ENCODE measurements around the gene XPO1.

XPO1 gene

DNA sequence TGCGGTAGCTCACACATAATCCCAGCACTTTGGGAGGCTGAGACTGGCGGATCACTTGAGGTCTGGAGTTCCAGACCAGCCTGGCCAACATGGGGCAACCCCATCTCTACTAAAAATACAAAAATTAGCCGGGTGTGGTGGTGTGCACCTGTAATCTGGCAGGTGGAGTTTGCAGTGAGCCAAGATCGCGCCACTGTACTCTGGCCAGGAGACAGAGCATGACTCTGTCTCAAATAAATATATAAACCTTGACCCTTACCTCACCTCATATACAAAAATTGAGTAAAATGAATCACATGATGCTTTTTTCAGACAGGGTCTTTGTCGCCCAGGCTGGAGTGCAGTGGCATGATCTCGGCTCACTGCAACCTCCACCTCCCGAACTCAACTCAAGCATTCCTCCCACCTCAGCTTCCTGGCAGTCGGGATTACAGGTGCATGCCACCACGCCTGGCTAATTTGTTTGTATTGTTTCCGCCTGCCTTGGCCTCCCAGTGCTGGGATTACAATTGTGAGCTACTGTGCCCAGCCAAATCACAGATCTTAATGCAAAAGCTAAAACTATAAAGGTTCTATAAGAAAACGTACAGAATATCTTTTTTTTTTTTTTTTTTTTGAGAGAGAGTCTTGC is 25.3 kb downstream of the XPO1 start:
- peak; percentile 18 for DNase-seq
- Histone ChIP-seq H4K8ac (ENCODE audit: low read depth, low read length) (no peak overlapping the region), H3K79me1 (ENCODE audit: low read length) (peaks cover 5% of the 10 kb centered on the region), H3K4me3 (ENCODE audit: low read length) (no peak overlapping the region), H2BK15ac (replicated peaks; ENCODE audit: low read depth) (no peak overlapping the region), H3K18ac (ENCODE audit: low read length) (no peak overlapping the region), H2BK120ac (ENCODE audit: low read depth, low read length) (no peak overlapping the region), H3K36me3 (ENCODE audit: control insufficient read depth, insufficient read depth, low read length) (peaks cover 3% of the 10 kb centered on the region), H3K4me2 (ENCODE audit: low read length) (no peak overlapping the region), H2AK5ac (ENCODE audit: low read length) (no peak overlapping the region), H3K4ac (ENCODE audit: low read depth, low read length) (no peak overlapping the region), H3K23ac (ENCODE audit: low read length) (no peak overlapping the region), H2BK5ac (ENCODE audit: low read length) (no peak overlapping the region), H3K27ac (ENCODE audit: low read depth, low read length) (no peak overlapping the region), H3K27me3 (ENCODE audit: insufficient read depth, low read length, poor library complexity) (no peaks in the 10 kb centered on the region), H3K79me2 (ENCODE audit: control insufficient read depth, insufficient read depth, low read length) (peaks cover 82% of the 10 kb centered on the region), H3K56ac (ENCODE audit: low read length) (no peak overlapping the region), H4K5ac (ENCODE audit: low read length) (no peak overlapping the region), H3K9ac (ENCODE audit: low read length) (no peak overlapping the region), H3K4me1 (ENCODE audit: control insufficient read depth, low read depth, low read length) (no peaks in the 10 kb centered on the region)
- WGBS (ENCODE audit: extremely low coverage, insufficient coverage, low lambda C conversion rate): no CpG with 5 or more reads among the region's 12 CpGs

DNA sequence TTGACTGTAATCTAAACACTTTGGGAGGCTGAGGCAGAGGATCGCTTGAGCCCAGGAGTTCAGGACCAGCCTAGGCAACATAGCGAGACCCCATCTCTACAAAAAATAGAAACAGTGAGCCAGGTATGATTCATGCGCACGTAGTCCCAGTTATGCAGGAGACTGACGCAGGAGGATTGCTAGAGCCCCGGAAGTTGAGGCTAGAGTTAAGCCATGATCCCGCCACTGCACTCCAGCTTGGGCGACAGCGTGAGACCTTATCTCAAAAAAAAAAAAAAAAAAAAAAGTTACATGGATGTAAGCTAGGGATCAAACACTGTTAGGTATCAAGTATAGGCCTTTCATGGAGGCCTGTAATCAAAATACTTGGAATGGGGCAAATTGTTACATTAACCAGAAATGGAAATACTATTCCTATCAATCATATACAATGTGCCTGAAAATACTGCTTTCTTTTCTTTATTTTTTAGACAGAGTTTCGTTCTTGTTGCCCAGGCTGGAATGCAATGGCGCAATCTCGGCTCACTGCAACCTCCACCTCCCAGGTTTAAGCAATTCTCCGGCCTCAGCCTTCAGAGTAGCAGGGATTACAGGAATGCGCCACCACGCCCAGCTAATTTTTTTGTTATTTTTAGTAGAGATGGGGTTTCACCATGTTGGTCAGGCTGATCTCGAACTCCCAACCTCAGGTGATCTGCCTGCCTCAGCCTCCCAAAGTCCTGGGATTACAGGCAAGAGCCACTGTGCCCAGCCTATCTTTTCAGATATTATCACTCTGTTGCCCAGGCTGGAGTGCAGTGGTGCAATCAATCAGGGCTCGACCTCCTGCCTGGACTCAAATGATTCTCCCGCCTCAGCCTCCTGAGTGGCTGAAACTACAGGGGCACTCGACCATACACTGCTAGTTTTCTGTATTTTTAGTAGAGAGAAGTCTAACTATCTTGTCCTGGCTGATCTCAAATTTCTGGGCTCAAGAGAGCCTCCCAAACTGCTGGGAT is 27.2 kb downstream of the XPO1 start:
- Histone ChIP-seq H3K23ac (ENCODE audit: low read length) (no peak overlapping the region), H3K4ac (ENCODE audit: low read depth, low read length) (no peak overlapping the region), H4K5ac (ENCODE audit: low read length) (no peak overlapping the region), H3K27ac (ENCODE audit: low read depth, low read length) (no peak overlapping the region), H2BK15ac (replicated peaks; ENCODE audit: low read depth) (no peak overlapping the region), H3K27me3 (ENCODE audit: insufficient read depth, low read length, poor library complexity) (no peaks in the 10 kb centered on the region), H3K56ac (ENCODE audit: low read length) (no peak overlapping the region), H3K79me1 (ENCODE audit: low read length) (peaks cover 8% of the 10 kb centered on the region), H4K8ac (ENCODE audit: low read depth, low read length) (no peak overlapping the region), H2BK120ac (ENCODE audit: low read depth, low read length) (no peak overlapping the region), H3K4me2 (ENCODE audit: low read length) (no peak overlapping the region), H3K4me3 (ENCODE audit: low read length) (no peak overlapping the region), H3K9ac (ENCODE audit: low read length) (no peak overlapping the region), H3K18ac (ENCODE audit: low read length) (no peak overlapping the region), H2BK5ac (ENCODE audit: low read length) (no peak overlapping the region), H3K79me2 (ENCODE audit: control insufficient read depth, insufficient read depth, low read length) (peaks cover 83% of the 10 kb centered on the region), H3K36me3 (ENCODE audit: control insufficient read depth, insufficient read depth, low read length) (peaks cover 3% of the 10 kb centered on the region), H2AK5ac (ENCODE audit: low read length) (no peak overlapping the region), H3K4me1 (ENCODE audit: control insufficient read depth, low read depth, low read length) (no peaks in the 10 kb centered on the region)
- DNase-seq: no peak
- WGBS (ENCODE audit: extremely low coverage, insufficient coverage, low lambda C conversion rate): no CpG with 5 or more reads among the region's 19 CpGs

DNA sequence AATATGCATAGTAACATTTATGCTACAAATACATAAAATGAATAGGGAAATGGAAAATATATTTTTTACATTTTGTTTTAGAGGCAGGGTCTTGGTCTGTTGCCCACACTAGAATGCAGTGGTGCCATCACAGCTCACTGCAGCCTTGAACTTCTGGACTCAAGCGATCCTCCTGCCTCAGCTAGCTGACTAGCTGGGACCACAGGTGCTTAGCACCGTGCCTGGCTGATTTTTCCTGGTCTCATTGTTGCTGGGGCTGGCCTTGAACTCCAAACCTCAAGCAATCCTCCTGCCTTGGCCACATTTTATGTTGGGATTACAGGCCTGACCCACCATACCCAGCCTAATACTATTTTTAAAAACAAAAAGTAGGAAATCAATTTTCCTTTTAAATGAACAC is 33.2 kb downstream of the XPO1 start:
- H3K36me3 ChIP-seq (ENCODE audit: control insufficient read depth, insufficient read depth, low read length): no peaks in the 10 kb centered on the region
- H3K4ac ChIP-seq (ENCODE audit: low read depth, low read length): no peak overlapping the region
- no peak overlapping the region for H3K27ac ChIP-seq (ENCODE audit: low read depth, low read length)
- H3K27me3 ChIP-seq (ENCODE audit: insufficient read depth, low read length, poor library complexity): no peaks in the 10 kb centered on the region
- H3K79me2 ChIP-seq (ENCODE audit: control insufficient read depth, insufficient read depth, low read length): peaks cover 47% of the 10 kb centered on the region
- WGBS (ENCODE audit: extremely low coverage, insufficient coverage, low lambda C conversion rate): no CpG with 5 or more reads among the region's 2 CpGs
- no peak overlapping the region for H3K18ac ChIP-seq (ENCODE audit: low read length)
- H2BK15ac ChIP-seq (replicated peaks; ENCODE audit: low read depth): no peak overlapping the region
- no peak for DNase-seq
- H3K4me2 ChIP-seq (ENCODE audit: low read length): no peak overlapping the region
- no peaks in the 10 kb centered on the region for H3K4me1 ChIP-seq (ENCODE audit: control insufficient read depth, low read depth, low read length)
- H2BK5ac ChIP-seq (ENCODE audit: low read length): no peak overlapping the region
- H4K8ac ChIP-seq (ENCODE audit: low read depth, low read length): no peak overlapping the region
- no peak overlapping the region for H3K4me3 ChIP-seq (ENCODE audit: low read length)
- H2AK5ac ChIP-seq (ENCODE audit: low read length): no peak overlapping the region
- H4K5ac ChIP-seq (ENCODE audit: low read length): no peak overlapping the region
- H3K56ac ChIP-seq (ENCODE audit: low read length): no peak overlapping the region
- peaks cover 6% of the 10 kb centered on the region for H3K79me1 ChIP-seq (ENCODE audit: low read length)
- no peak overlapping the region for H3K9ac ChIP-seq (ENCODE audit: low read length)
- H3K23ac ChIP-seq (ENCODE audit: low read length): no peak overlapping the region
- H2BK120ac ChIP-seq (ENCODE audit: low read depth, low read length): no peak overlapping the region

DNA sequence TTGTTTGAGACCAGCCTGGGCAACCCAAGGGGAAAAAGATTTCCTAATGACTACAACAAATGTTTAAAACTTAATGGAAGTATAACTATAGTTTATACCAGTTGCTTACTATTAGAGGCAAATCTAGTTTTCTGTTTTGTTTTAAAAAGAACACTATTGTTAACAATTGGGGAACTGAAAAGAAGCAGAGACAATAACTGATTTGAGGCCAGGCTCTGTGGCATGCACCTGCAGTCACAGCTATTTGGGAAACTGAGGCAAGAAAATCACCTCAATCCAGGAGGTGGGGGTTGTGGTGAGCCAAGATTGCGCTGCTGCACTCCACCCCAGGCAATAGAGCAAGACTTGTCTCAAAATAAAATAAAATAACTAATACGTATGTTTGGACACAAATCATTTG is 39.1 kb downstream of the XPO1 start:
- Histone ChIP-seq H3K79me1 (ENCODE audit: low read length) (peaks cover 2% of the 10 kb centered on the region), H3K79me2 (ENCODE audit: control insufficient read depth, insufficient read depth, low read length) (peaks cover 6% of the 10 kb centered on the region), H3K4me3 (ENCODE audit: low read length) (no peak overlapping the region), H4K5ac (ENCODE audit: low read length) (no peak overlapping the region), H2BK15ac (replicated peaks; ENCODE audit: low read depth) (no peak overlapping the region), H3K4ac (ENCODE audit: low read depth, low read length) (no peak overlapping the region), H4K8ac (ENCODE audit: low read depth, low read length) (no peak overlapping the region), H3K4me2 (ENCODE audit: low read length) (no peak overlapping the region), H3K27ac (ENCODE audit: low read depth, low read length) (no peak overlapping the region), H3K18ac (ENCODE audit: low read length) (no peak overlapping the region), H2BK120ac (ENCODE audit: low read depth, low read length) (no peak overlapping the region), H3K36me3 (ENCODE audit: control insufficient read depth, insufficient read depth, low read length) (peaks cover 1% of the 10 kb centered on the region), H3K9ac (ENCODE audit: low read length) (no peak overlapping the region), H3K27me3 (ENCODE audit: insufficient read depth, low read length, poor library complexity) (no peaks in the 10 kb centered on the region), H2BK5ac (ENCODE audit: low read length) (no peak overlapping the region), H3K56ac (ENCODE audit: low read length) (no peak overlapping the region), H3K4me1 (ENCODE audit: control insufficient read depth, low read depth, low read length) (no peaks in the 10 kb centered on the region), H3K23ac (ENCODE audit: low read length) (no peak overlapping the region), H2AK5ac (ENCODE audit: low read length) (no peak overlapping the region)
- DNase-seq: no peak
- no CpG with 5 or more reads among the region's 2 CpGs for WGBS (ENCODE audit: extremely low coverage, insufficient coverage, low lambda C conversion rate)

DNA sequence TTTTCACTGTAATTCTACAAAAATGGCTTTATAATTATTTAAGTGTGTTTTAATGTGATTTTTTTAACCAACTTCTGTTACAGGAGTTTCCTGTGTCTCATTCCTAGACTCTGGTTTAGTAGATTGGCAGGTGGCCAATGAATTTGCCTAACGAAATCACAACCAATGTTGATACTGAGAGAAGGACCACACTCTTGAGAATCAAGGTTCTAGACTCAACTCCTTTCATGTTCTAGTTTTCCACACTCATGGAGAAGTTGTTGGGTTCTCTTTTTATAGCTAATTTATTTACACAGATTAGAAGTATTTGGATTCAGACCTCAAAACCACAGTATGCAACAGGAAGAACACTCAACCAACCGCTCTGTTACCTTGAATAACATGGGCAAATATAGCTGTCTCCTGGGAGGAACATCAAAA is 44.6 kb downstream of the XPO1 start:
- Histone ChIP-seq H3K79me2 (ENCODE audit: control insufficient read depth, insufficient read depth, low read length) (no peaks in the 10 kb centered on the region), H3K4ac (ENCODE audit: low read depth, low read length) (no peak overlapping the region), H3K36me3 (ENCODE audit: control insufficient read depth, insufficient read depth, low read length) (peaks cover 9% of the 10 kb centered on the region), H4K5ac (ENCODE audit: low read length) (no peak overlapping the region), H3K23ac (ENCODE audit: low read length) (no peak overlapping the region), H2BK120ac (ENCODE audit: low read depth, low read length) (no peak overlapping the region), H2BK15ac (replicated peaks; ENCODE audit: low read depth) (no peak overlapping the region), H3K27me3 (ENCODE audit: insufficient read depth, low read length, poor library complexity) (no peaks in the 10 kb centered on the region), H2BK5ac (ENCODE audit: low read length) (no peak overlapping the region), H3K27ac (ENCODE audit: low read depth, low read length) (no peak overlapping the region), H3K4me3 (ENCODE audit: low read length) (no peak overlapping the region), H4K8ac (ENCODE audit: low read depth, low read length) (no peak overlapping the region), H3K9ac (ENCODE audit: low read length) (no peak overlapping the region), H3K79me1 (ENCODE audit: low read length) (peaks cover 4% of the 10 kb centered on the region), H3K4me2 (ENCODE audit: low read length) (no peak overlapping the region), H3K18ac (ENCODE audit: low read length) (no peak overlapping the region), H2AK5ac (ENCODE audit: low read length) (no peak overlapping the region), H3K4me1 (ENCODE audit: control insufficient read depth, low read depth, low read length) (no peaks in the 10 kb centered on the region), H3K56ac (ENCODE audit: low read length) (no peak overlapping the region)
- DNase-seq: no peak
- no CpG with 5 or more reads among the region's 2 CpGs for WGBS (ENCODE audit: extremely low coverage, insufficient coverage, low lambda C conversion rate)
